Nephron (organoid): Measurements from ENCODE around the gene HOATZ.

Source experiments
- H3K27ac Mint-ChIP-seq, 3 experiments: 2 replicates each; pipeline ENCODE4 v1.8.0; 2020; ENCODE audit warnings: mixed read lengths in 3 of 3, mild to moderate bottlenecking in 2 of 3, moderate library complexity in 1 of 3
- H3K27me3 Mint-ChIP-seq: 2 replicates; pipeline ENCODE4 v1.8.0; 2021; ENCODE audit warnings: low read depth, mild to moderate bottlenecking, moderate library complexity, mixed read lengths
- H3K36me3 Mint-ChIP-seq: 2 replicates; pipeline ENCODE4 v1.8.0; 2020; ENCODE audit warnings: low read depth, mixed read lengths
- H3K4me1 Mint-ChIP-seq: 2 replicates; pipeline ENCODE4 v1.8.0; 2020; ENCODE audit warnings: mixed read lengths
- H3K4me3 Mint-ChIP-seq, 3 experiments: 2 replicates each; pipeline ENCODE4 v1.8.0; 2020; ENCODE audit warnings: mild to moderate bottlenecking in 3 of 3, mixed read lengths in 3 of 3, moderate library complexity in 2 of 3
- H3K9me3 Mint-ChIP-seq: 2 replicates; pipeline ENCODE4 v1.8.0; 2020; ENCODE audit warnings: mixed read lengths
- CTCF ChIP-seq, 3 experiments: fragments of 200-600 bp; sonication (generic); IDR thresholded peaks; one replicate each; pipeline ENCODE4 v1.5.0; 2021; ENCODE audit warnings: antibody characterized with exemption in 3 of 3; ENCODE audit not compliant: unreplicated experiment in 3 of 3

HOATZ gene

GRCh38 chr11:111512296-111513239 lies 2.0 kb upstream of the HOATZ start, which contains the start of gene BTG4:
TSS of gene BTG4 (minus strand) at chr11:111512386. CDS start at chr11:111498776, 13,610 bp downstream.
- no peaks in the 10 kb centered on the region for H3K36me3 Mint-ChIP-seq
- peaks cover 5% of the 10 kb centered on the region for H3K4me1 Mint-ChIP-seq
- peak within 1 kb of the TSS; percentile 65 to 79 (median 69) for H3K4me3 Mint-ChIP-seq
- H3K27ac Mint-ChIP-seq, result no peak within 1 kb of the TSS
- H3K9me3 Mint-ChIP-seq, result no peaks in the 10 kb centered on the region
- peaks cover 76% of the 10 kb centered on the region for H3K27me3 Mint-ChIP-seq
- TF ChIP-seq CTCF (IDR thresholded peaks at IDR 0.05; ENCODE audit: unreplicated experiment in 3 of 3), result peak in 1 of 3 experiments; percentile 15

GRCh38 chr11:111513240-111513605 lies 1.4 kb upstream of the HOATZ start:
- H3K36me3 Mint-ChIP-seq, result no peaks in the 10 kb centered on the region
- H3K27me3 Mint-ChIP-seq, result peaks cover 74% of the 10 kb centered on the region
- H3K27ac Mint-ChIP-seq, result no peak overlapping the region
- H3K4me3 Mint-ChIP-seq, result peak overlapping the region; percentile 34 to 69 (median 53)
- TF ChIP-seq CTCF (IDR thresholded peaks at IDR 0.05; ENCODE audit: unreplicated experiment in 3 of 3), result no peak
- H3K9me3 Mint-ChIP-seq, result no peaks in the 10 kb centered on the region
- H3K4me1 Mint-ChIP-seq, result peaks cover 5% of the 10 kb centered on the region

GRCh38 chr11:111515591-111515990 lies 1.0 kb downstream of the HOATZ start:
- no peaks in the 10 kb centered on the region for H3K9me3 Mint-ChIP-seq
- no peaks in the 10 kb centered on the region for H3K36me3 Mint-ChIP-seq
- peaks cover 5% of the 10 kb centered on the region for H3K4me1 Mint-ChIP-seq
- no peak overlapping the region for H3K4me3 Mint-ChIP-seq
- no peak overlapping the region for H3K27ac Mint-ChIP-seq
- no peak for TF ChIP-seq CTCF (IDR thresholded peaks at IDR 0.05; ENCODE audit: unreplicated experiment in 3 of 3)
- H3K27me3 Mint-ChIP-seq, result peaks cover 61% of the 10 kb centered on the region

GRCh38 chr11:111518668-111519067 lies 4.1 kb downstream of the HOATZ start:
- no peak overlapping the region for H3K4me3 Mint-ChIP-seq
- no peak for TF ChIP-seq CTCF (IDR thresholded peaks at IDR 0.05; ENCODE audit: unreplicated experiment in 3 of 3)
- peaks cover 33% of the 10 kb centered on the region for H3K27me3 Mint-ChIP-seq
- no peaks in the 10 kb centered on the region for H3K9me3 Mint-ChIP-seq
- H3K27ac Mint-ChIP-seq, result no peak overlapping the region
- no peaks in the 10 kb centered on the region for H3K36me3 Mint-ChIP-seq
- peaks cover 5% of the 10 kb centered on the region for H3K4me1 Mint-ChIP-seq

- H3K4me1 Mint-ChIP-seq, result no peaks in the 10 kb centered on the region
- no peaks in the 10 kb centered on the region for H3K36me3 Mint-ChIP-seq
- no peak overlapping the region for H3K27ac Mint-ChIP-seq
Observed at GRCh38 chr11:111520560-111520959, 6.0 kb downstream of the HOATZ start.

More at GRCh38 chr11:111520560-111520959, 6.0 kb downstream of the HOATZ start:
- TF ChIP-seq CTCF (IDR thresholded peaks at IDR 0.05; ENCODE audit: unreplicated experiment in 3 of 3), result no peak
- H3K9me3 Mint-ChIP-seq, result no peaks in the 10 kb centered on the region
- H3K4me3 Mint-ChIP-seq, result no peak overlapping the region
- peaks cover 14% of the 10 kb centered on the region for H3K27me3 Mint-ChIP-seq
